IMR-90 (cell line): ENCODE measurements around the gene CELSR2.

Experiments
- CTCF ChIP-seq: conservative IDR thresholded peaks from 2 replicates; pipeline ENCODE4 v1.5.1; 2012; ENCODE audit warnings: mild to moderate bottlenecking, low read depth, low read length, improper control_type of control experiment
- NFE2L2 ChIP-seq: fragments of 150-350 bp; IDR thresholded peaks from 2 replicates; pipeline ENCODE4 v1.6.1; 2016; ENCODE audit warnings: low read depth, mild to moderate bottlenecking, low read length
- POLR2A ChIP-seq: IDR thresholded peaks from 2 replicates; pipeline ENCODE4 v1.6.1; 2012; ENCODE audit warnings: mild to moderate bottlenecking, low read depth, low read length
- RAD21 ChIP-seq: IDR thresholded peaks from 2 replicates; pipeline ENCODE4 v1.6.1; 2012; ENCODE audit warnings: low read length, improper control_type of control experiment
- RFX5 ChIP-seq: IDR thresholded peaks from 2 replicates; pipeline ENCODE4 v1.8.0; 2012; ENCODE audit warnings: low read depth, mild to moderate bottlenecking, low read length, moderate library complexity

GRCh38 chr1:109290137-109290536 lies 40.8 kb downstream of the CELSR2 start:
- TF ChIP-seq POLR2A (no peak), RFX5 (no peak), CTCF (no peak), RAD21 (no peak), NFE2L2 (no peak)
